HG03354 (cell line): Measurements from ENCODE around the gene PLCH1.

Experiments
- ATAC-seq: cut with Tn5 transposase; IDR thresholded peaks from one replicate; pipeline ENCODE4 v1.9.1; 2021; ENCODE audit warnings: mild to moderate bottlenecking; ENCODE audit not compliant: unreplicated experiment, poor library complexity, severe bottlenecking

The PLCH1 gene

GRCh38 chr3:155690921-155691320, 54.0 kb downstream of the PLCH1 start:
- ATAC-seq = no peak

GRCh38 chr3:155688481-155688880, 56.4 kb downstream of the PLCH1 start:
- ATAC-seq = no peak

- no peak for ATAC-seq
Observed at GRCh38 chr3:155683344-155683720, 61.5 kb downstream of the PLCH1 start.

- ATAC-seq = no peak
Observed at GRCh38 chr3:155682426-155683343, 62.2 kb downstream of the PLCH1 start.

- no peak for ATAC-seq
Observed at GRCh38 chr3:155676252-155676981, 68.5 kb downstream of the PLCH1 start.

- ATAC-seq = no peak
Observed at GRCh38 chr3:155675094-155675493, 69.8 kb downstream of the PLCH1 start.

GRCh38 chr3:155673421-155673820, 71.5 kb downstream of the PLCH1 start:
- ATAC-seq = no peak

- ATAC-seq = no peak
Observed at GRCh38 chr3:155670335-155670734, 74.5 kb downstream of the PLCH1 start.

GRCh38 chr3:155667988-155668387, 76.9 kb downstream of the PLCH1 start:
- no peak for ATAC-seq

- no peak for ATAC-seq
Observed at GRCh38 chr3:155664925-155665695, 79.8 kb downstream of the PLCH1 start.

- ATAC-seq = no peak
Observed at GRCh38 chr3:155663467-155664212, 81.2 kb downstream of the PLCH1 start.

GRCh38 chr3:155661760-155662159, 83.1 kb downstream of the PLCH1 start:
- no peak for ATAC-seq

GRCh38 chr3:155661042-155661441, 83.8 kb downstream of the PLCH1 start:
- ATAC-seq = no peak

GRCh38 chr3:155658671-155659261, 86.1 kb downstream of the PLCH1 start:
- no peak for ATAC-seq

GRCh38 chr3:155658006-155658405, 86.9 kb downstream of the PLCH1 start:
- ATAC-seq = no peak

- ATAC-seq = no peak
Observed at GRCh38 chr3:155657161-155657560, 87.7 kb downstream of the PLCH1 start.

GRCh38 chr3:155656466-155656865, 88.4 kb downstream of the PLCH1 start:
- no peak for ATAC-seq

- no peak for ATAC-seq
Observed at GRCh38 chr3:155651489-155652218, 93.2 kb downstream of the PLCH1 start.
